ENCODE measurements around the gene GPATCH3.

Gene GPATCH3

DNA sequence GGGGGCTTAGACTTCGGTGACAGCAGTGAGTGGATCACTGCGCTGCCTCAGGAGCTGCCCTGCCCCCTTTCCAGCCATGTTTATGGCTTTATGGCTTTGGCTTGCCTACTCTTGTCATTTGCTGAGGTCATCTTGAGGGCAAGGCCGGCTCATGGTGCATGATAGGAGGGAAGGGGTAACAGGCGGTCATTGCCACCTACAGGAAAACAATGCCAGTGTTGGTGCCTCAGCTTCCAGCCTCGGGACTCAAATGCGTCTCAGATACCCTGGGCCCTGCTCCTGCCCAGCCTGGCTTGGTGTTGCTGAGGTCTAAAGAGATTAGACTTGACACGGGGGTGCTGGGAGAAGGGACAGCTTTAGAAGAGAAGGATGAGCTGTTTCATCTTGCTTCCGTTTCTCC lies 45.5 kb upstream of the GPATCH3 start:
- H3K9me3 ChIP-seq, result no peaks in the 10 kb centered on the region
- TF ChIP-seq, protein P1, sequence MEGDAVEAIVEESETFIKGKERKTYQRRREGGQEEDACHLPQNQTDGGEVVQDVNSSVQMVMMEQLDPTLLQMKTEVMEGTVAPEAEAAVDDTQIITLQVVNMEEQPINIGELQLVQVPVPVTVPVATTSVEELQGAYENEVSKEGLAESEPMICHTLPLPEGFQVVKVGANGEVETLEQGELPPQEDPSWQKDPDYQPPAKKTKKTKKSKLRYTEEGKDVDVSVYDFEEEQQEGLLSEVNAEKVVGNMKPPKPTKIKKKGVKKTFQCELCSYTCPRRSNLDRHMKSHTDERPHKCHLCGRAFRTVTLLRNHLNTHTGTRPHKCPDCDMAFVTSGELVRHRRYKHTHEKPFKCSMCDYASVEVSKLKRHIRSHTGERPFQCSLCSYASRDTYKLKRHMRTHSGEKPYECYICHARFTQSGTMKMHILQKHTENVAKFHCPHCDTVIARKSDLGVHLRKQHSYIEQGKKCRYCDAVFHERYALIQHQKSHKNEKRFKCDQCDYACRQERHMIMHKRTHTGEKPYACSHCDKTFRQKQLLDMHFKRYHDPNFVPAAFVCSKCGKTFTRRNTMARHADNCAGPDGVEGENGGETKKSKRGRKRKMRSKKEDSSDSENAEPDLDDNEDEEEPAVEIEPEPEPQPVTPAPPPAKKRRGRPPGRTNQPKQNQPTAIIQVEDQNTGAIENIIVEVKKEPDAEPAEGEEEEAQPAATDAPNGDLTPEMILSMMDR (IDR thresholded peaks at IDR 0.05), result no peak
- no peaks in the 10 kb centered on the region for H3K27me3 ChIP-seq
- no peaks in the 10 kb centered on the region for H3K4me1 ChIP-seq (ENCODE audit: control insufficient read depth in 1 of 2, insufficient read depth in 1 of 2, low read depth in 1 of 2, low read length in 1 of 2)
- no peak overlapping the region for H3K4me3 ChIP-seq (ENCODE audit: low read depth in 1 of 2, low read length in 1 of 2)
- H3K36me3 ChIP-seq, result peaks cover 61% of the 10 kb centered on the region
- no peak overlapping the region for H3K27ac ChIP-seq

DNA sequence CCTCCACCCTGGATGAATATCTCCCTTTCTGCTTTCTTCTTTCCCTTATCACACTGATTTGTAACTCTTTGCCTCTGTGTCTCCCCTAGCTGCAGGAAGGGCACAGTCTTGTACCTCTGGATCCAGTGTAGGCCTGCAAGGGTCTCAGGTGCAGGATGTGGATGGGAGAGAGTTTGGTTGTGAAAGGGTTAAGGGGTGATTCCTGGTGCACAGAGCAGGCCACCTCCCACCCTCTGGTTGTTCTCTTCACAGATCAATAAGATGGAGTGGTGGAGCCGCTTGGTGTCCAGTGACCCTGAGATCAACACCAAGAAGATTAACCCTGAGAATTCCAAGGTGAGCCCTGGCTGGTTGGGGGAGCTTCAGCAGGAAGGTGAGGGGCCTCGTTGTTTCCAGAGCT lies 44.9 kb upstream of the GPATCH3 start:
- Histone ChIP-seq H3K4me3 (ENCODE audit: low read depth in 1 of 2, low read length in 1 of 2) (no peak overlapping the region), H3K36me3 (peaks cover 61% of the 10 kb centered on the region), H3K4me1 (ENCODE audit: control insufficient read depth in 1 of 2, insufficient read depth in 1 of 2, low read depth in 1 of 2, low read length in 1 of 2) (no peaks in the 10 kb centered on the region), H3K9me3 (no peaks in the 10 kb centered on the region), H3K27me3 (no peaks in the 10 kb centered on the region), H3K27ac (no peak overlapping the region)
- TF ChIP-seq, protein P1 (IDR thresholded peaks at IDR 0.05), result no peak

DNA sequence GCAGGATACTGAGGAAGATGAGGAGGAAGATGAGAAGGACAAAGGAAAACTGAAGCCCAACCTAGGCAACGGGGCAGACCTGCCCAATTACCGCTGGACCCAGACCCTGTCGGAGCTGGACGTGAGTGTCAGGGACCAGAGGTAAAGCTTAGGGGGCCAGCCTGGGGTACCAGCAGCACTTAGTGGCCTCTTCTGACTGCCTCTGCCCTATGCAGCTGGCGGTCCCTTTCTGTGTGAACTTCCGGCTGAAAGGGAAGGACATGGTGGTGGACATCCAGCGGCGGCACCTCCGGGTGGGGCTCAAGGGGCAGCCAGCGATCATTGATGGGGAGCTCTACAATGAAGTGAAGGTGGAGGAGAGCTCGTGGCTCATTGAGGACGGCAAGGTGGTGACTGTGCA lies 42.4 kb upstream of the GPATCH3 start:
- no peaks in the 10 kb centered on the region for H3K4me1 ChIP-seq (ENCODE audit: control insufficient read depth in 1 of 2, insufficient read depth in 1 of 2, low read depth in 1 of 2, low read length in 1 of 2)
- H3K27me3 ChIP-seq, result no peaks in the 10 kb centered on the region
- TF ChIP-seq, protein P1 (IDR thresholded peaks at IDR 0.05), result no peak
- H3K4me3 ChIP-seq (ENCODE audit: low read depth in 1 of 2, low read length in 1 of 2), result no peak overlapping the region
- H3K36me3 ChIP-seq, result peaks cover 67% of the 10 kb centered on the region
- H3K27ac ChIP-seq, result no peak overlapping the region
- H3K9me3 ChIP-seq, result no peaks in the 10 kb centered on the region

DNA sequence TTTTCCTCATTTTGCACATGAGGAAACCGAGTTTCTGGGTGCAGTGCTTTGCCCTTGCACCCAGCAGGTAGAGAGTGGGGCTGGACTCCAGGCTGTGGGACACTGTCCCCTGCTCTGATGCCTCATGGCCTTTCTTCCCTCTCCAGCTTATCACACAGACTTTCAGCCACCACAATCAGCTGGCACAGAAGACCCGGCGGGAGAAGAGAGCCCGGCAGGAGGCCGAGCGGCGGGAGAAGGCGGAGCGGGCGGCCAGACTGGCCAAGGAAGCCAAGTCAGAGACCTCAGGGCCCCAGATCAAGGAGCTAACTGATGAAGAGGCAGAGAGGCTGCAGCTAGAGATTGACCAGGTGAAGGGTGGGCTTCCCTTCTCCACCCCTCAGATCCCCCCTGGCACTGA lies 41.0 kb upstream of the GPATCH3 start:
- Histone ChIP-seq H3K4me3 (ENCODE audit: low read depth in 1 of 2, low read length in 1 of 2) (no peak overlapping the region), H3K9me3 (no peaks in the 10 kb centered on the region), H3K27ac (no peak overlapping the region), H3K4me1 (ENCODE audit: control insufficient read depth in 1 of 2, insufficient read depth in 1 of 2, low read depth in 1 of 2, low read length in 1 of 2) (no peaks in the 10 kb centered on the region), H3K36me3 (peaks cover 63% of the 10 kb centered on the region), H3K27me3 (no peaks in the 10 kb centered on the region)
- TF ChIP-seq, protein P1 (IDR thresholded peaks at IDR 0.05), result no peak

DNA sequence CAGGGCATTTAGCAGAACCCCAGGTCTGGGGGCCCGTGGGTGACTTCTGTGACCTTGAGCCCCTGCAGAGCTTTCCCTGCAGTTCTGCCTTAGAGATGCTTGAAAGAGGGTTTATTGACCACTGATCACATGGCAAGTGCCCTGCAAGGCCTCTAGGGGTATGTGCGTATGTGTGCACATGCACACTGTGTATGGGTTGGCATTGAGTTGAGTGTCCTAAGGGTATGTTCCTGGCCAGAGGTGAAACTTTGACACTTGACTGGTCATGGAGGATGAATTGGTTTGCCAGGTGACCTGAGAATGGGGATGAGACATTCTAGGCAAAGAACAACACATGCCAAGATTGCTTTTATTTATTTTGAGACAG lies 38.4 kb upstream of the GPATCH3 start:
- no peaks in the 10 kb centered on the region for H3K27me3 ChIP-seq
- TF ChIP-seq, protein P1 (IDR thresholded peaks at IDR 0.05), result no peak

More for the DNA sequence above, 38.4 kb upstream of the GPATCH3 start:
- Histone ChIP-seq H3K36me3 (peaks cover 39% of the 10 kb centered on the region), H3K4me1 (ENCODE audit: control insufficient read depth in 1 of 2, insufficient read depth in 1 of 2, low read depth in 1 of 2, low read length in 1 of 2) (no peaks in the 10 kb centered on the region), H3K9me3 (no peaks in the 10 kb centered on the region), H3K27ac (no peak overlapping the region), H3K4me3 (ENCODE audit: low read depth in 1 of 2, low read length in 1 of 2) (no peak overlapping the region)

All from neutrophil (primary cell).